H1 (cell line): ENCODE measurements around the gene LIPG. TPM values are rescaled to one million over a fixed set of nuclear protein-coding genes. Genes with fewer than 3 reads are reported as not detected.

Experiments
- CHD1 ChIP-seq: IDR thresholded peaks from 2 replicates; pipeline ENCODE4 v1.6.1; 2012; ENCODE audit warnings: low read depth, low read length, improper control_type of control experiment
- GABPA ChIP-seq: IDR thresholded peaks from 2 replicates; pipeline ENCODE4 v1.6.1; 2011; ENCODE audit warnings: mild to moderate bottlenecking, low read length, moderate library complexity, borderline replicate concordance; ENCODE audit not compliant: insufficient read depth
- KDM4A ChIP-seq: IDR thresholded peaks from one replicate; pipeline ENCODE4 v1.7.1; 2012; ENCODE audit warnings: low read depth, mild to moderate bottlenecking, moderate library complexity, low read length, inconsistent platforms; ENCODE audit not compliant: severe bottlenecking
- MAFK ChIP-seq: IDR thresholded peaks from 2 replicates; pipeline ENCODE4 v1.6.1; 2012; ENCODE audit warnings: low read depth, mild to moderate bottlenecking, improper control_type of control experiment, low read length
- YY1 ChIP-seq: IDR thresholded peaks from 2 replicates; pipeline ENCODE4 v1.6.1; 2011; ENCODE audit warnings: low read depth, mild to moderate bottlenecking, low read length
- polyA plus RNA-seq, 7 experiments: library from polyadenylated mRNA; depleted of rRNA in 3 of 7; stranded (reverse) in 5 of 7; unstranded in 2 of 7; fragments of >200 nt in 5 of 7; fragments of 200-250 nt in 2 of 7; gene quantifications; 1 replicate in 5 of 7; 2 replicates in 1 of 7; 4 replicates in 1 of 7; pipeline versions ENCODE4 v1.2.1 to v1.2.3, GENCODE V29; 2011 to 2013; ENCODE audit warnings: missing spikeins in 2 of 7, mixed read lengths in 2 of 7
- total RNA-seq: library from RNA; stranded (reverse); fragmentation: NEBNext Ultra II Directional; extraction: Animal tissue kit (Norgen Biotek cat#: 25700); gene quantifications from 2 replicates; pipeline ENCODE4 v1.2.1, GENCODE V29; 2021

LIPG gene
- total and polyA plus RNA-seq, 2 of the 8 experiments (the other 6 are each of a cell fraction or from before 2014, with no cell fraction given), result 9.2 to 9.8 TPM

DNA sequence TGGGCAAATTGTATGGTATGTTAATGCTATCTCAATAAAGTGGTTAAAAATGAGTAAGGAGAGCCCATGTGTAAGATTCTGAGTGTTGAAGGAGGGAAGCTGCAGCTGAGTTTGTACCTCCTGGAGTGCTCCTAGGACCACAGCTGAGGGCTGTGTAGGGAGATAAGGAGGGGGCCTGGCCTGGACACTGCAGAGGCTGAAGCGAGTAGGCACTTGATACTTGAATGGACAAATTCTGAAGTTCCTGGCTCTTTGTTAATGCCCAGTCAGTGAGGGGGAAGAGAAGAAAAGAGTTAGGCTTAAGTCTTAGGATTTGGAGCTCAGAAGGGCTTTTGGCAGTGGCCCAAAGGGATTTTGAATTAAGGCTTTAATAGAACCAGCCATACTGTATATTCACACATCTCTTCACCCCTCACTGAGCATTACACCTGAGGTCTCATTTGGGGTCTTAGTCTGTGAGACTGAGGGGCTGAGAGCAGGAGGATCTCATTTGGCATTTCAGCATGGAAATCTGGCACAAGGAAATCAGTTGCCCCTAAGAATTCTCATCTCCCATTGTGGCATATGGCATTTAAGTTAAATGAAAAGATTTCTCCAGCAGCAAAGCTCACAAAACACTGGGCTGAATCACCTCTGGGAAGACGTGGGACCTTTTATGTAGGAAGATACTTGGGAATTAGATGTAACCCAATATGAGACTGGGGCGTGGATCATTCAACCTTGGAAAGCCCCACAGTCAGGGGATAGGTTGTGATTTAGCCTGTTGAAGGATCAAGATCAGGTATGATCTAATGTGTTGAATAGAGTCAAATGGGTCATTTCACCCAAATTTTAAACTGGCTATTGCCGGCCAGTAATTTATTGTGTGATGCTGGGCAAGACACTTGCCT is 46.8 kb downstream of the LIPG start (continued):
- TF ChIP-seq KDM4A (no peak), CHD1 (no peak), MAFK (no peak), GABPA (no peak), YY1 (no peak)
